GM18511 (cell line): ENCODE measurements around the gene MAD1L1.

ENCODE experiments used
- ATAC-seq: cut with Tn5 transposase; IDR thresholded peaks from one replicate; pipeline ENCODE4 v1.9.1; 2021; ENCODE audit warnings: mild to moderate bottlenecking, moderate library complexity; ENCODE audit not compliant: unreplicated experiment

Gene MAD1L1

GRCh38 chr7:1909476-1909875 lies 323.3 kb downstream of the MAD1L1 start:
- no peak for ATAC-seq

- no peak for ATAC-seq
These were observed 323.8 kb downstream of the MAD1L1 start for GRCh38 chr7:1908823-1909420.

GRCh38 chr7:1907751-1908365 lies 324.9 kb downstream of the MAD1L1 start:
- ATAC-seq: no peak

GRCh38 chr7:1906988-1907745 lies 325.6 kb downstream of the MAD1L1 start:
- no peak for ATAC-seq

GRCh38 chr7:1906087-1906830 lies 326.5 kb downstream of the MAD1L1 start:
- ATAC-seq: no peak

- no peak for ATAC-seq
These were observed 330.4 kb downstream of the MAD1L1 start for GRCh38 chr7:1902231-1902855.

- ATAC-seq: no peak
These were observed 331.1 kb downstream of the MAD1L1 start for GRCh38 chr7:1901431-1902210.

- ATAC-seq: no peak
These were observed 331.9 kb downstream of the MAD1L1 start for GRCh38 chr7:1900847-1901246.

- no peak for ATAC-seq
These were observed 332.6 kb downstream of the MAD1L1 start for GRCh38 chr7:1899951-1900762.

GRCh38 chr7:1899196-1899595 lies 333.5 kb downstream of the MAD1L1 start:
- ATAC-seq: no peak

- ATAC-seq: no peak
These were observed 334.0 kb downstream of the MAD1L1 start for GRCh38 chr7:1898628-1899185.

GRCh38 chr7:1897861-1898627 lies 334.7 kb downstream of the MAD1L1 start:
- ATAC-seq: no peak

GRCh38 chr7:1897076-1897860 lies 335.5 kb downstream of the MAD1L1 start:
- ATAC-seq: no peak

GRCh38 chr7:1895664-1896515 lies 336.9 kb downstream of the MAD1L1 start:
- ATAC-seq: no peak

- no peak for ATAC-seq
These were observed 337.7 kb downstream of the MAD1L1 start for GRCh38 chr7:1894906-1895663.

- no peak for ATAC-seq
These were observed 338.3 kb downstream of the MAD1L1 start for GRCh38 chr7:1894313-1894900.
